Panc1 (cell line): ENCODE measurements around the gene ESRRA. TPM values are rescaled to one million over a fixed set of nuclear protein-coding genes. Genes with fewer than 3 reads are reported as not detected.
A peak's percentile ranks its signal among the peaks of the same experiment; 100 is the strongest.
"Not testable (repeated sequence)": the region's sequence is repeated elsewhere in the genome, so short reads cannot be mapped to it uniquely, and the experiment has no call there.

ENCODE experiments used
- ATAC-seq: fragments of 200-7000 bp; cut with Tn5 transposase; 2 replicates; pipeline ENCODE4 v1.9.1; 2020; ENCODE audit warnings: mild to moderate bottlenecking, moderate library complexity
- BruUV-seq: library from RNA; stranded (reverse); fragments of 400-500 nt; replicated peaks from 2 replicates; lab custom pipeline; 2021; lab: Mats Ljungman, UMichigan
- CTCF ChIA-PET: fragments of 300-600 bp; sonication (Branson Sonifier 250); formaldehyde crosslinking; loops from one replicate; lab custom pipeline; 2022; ENCODE audit warnings: antibody characterized with exemption; lab: Charles Lee
- POLR2A ChIA-PET: fragments of 300-600 bp; sonication (Branson Sonifier 250); formaldehyde crosslinking; loops from one replicate; lab custom pipeline; 2022; ENCODE audit warnings: antibody characterized with exemption; lab: Charles Lee
- DNase-seq: peaks from one replicate; pipeline ENCODE4 v3.0.0-alpha.2; 2010; ENCODE audit warnings: low read depth, low spot score
- H3K27ac ChIP-seq: 2 replicates; pipeline ENCODE4 v1.5.1; 2011; ENCODE audit warnings: mild to moderate bottlenecking, low read length, inconsistent platforms
- H3K27me3 ChIP-seq: fragments of 200-500 bp; sonication (Bioruptor generic); 2 replicates; pipeline ENCODE4 v1.6.0; 2014; ENCODE audit warnings: low read length, inconsistent platforms; ENCODE audit not compliant: control insufficient read depth, insufficient read depth
- H3K36me3 ChIP-seq: fragments of 200-500 bp; sonication (Bioruptor generic); 2 replicates; pipeline ENCODE4 v1.5.1; 2014; ENCODE audit warnings: inconsistent platforms, mild to moderate bottlenecking, low read length, moderate library complexity; ENCODE audit not compliant: control insufficient read depth, insufficient read depth
- H3K4me1 ChIP-seq: 2 replicates; pipeline ENCODE4 v1.5.1; 2011; ENCODE audit warnings: inconsistent platforms, mild to moderate bottlenecking, low read length, moderate library complexity; ENCODE audit not compliant: control insufficient read depth, insufficient read depth
- H3K4me3 ChIP-seq, 2 experiments: 2 replicates each; pipeline ENCODE4 v1.5.1; 2011 to 2012; ENCODE audit warnings: low read depth in 2 of 2, low read length in 2 of 2, mild to moderate bottlenecking in 2 of 2, inconsistent platforms in 1 of 2, moderate library complexity in 1 of 2
- H3K9me3 ChIP-seq: fragments of 200-500 bp; sonication (Bioruptor generic); 2 replicates; pipeline ENCODE4 v1.5.1; 2014; ENCODE audit warnings: low read depth, mild to moderate bottlenecking, inconsistent platforms, low read length, moderate library complexity; ENCODE audit not compliant: control insufficient read depth, insufficient read depth
- CTCF ChIP-seq: fragments of 450-650 bp; IDR thresholded peaks from 2 replicates; pipeline ENCODE4 v1.5.1; 2017; ENCODE audit warnings: mild to moderate bottlenecking
- POLR2AphosphoS5 ChIP-seq: IDR thresholded peaks from 2 replicates; pipeline ENCODE4 v1.6.1; 2012; ENCODE audit warnings: mild to moderate bottlenecking, low read depth, low read length, moderate library complexity
- SIN3A ChIP-seq: IDR thresholded peaks from 2 replicates; pipeline ENCODE4 v1.6.1; 2012; ENCODE audit warnings: low read depth, mild to moderate bottlenecking, low read length, moderate library complexity, borderline replicate concordance; ENCODE audit not compliant: insufficient read depth
- in situ Hi-C: cut with HindIII; loops from 2 replicates; pipeline ENCODE4 v1.10.0; 2016; ENCODE audit warnings: low sequenced_read_pairs, low pct_unique_long_range_greater_than_20kb
- intact Hi-C: fragments of 100-400 bp; cut with micrococcal nuclease; formaldehyde crosslinking; loops from one replicate; pipeline ENCODE4 v1.10.0; 2022; ENCODE audit not compliant: unreplicated experiment
- total RNA-seq: library from RNA; stranded (reverse); gene quantifications from one replicate; pipeline ENCODE4 v1.2.1, GENCODE V29; 2021; ENCODE audit not compliant: unreplicated experiment

Gene ESRRA
- total RNA-seq, 1 experiment from 2014 or later, result 81.6 TPM

GRCh38 chr11:64314805-64315561, 9.7 kb downstream of the ESRRA start:
- DNase-seq (no peak), ATAC-seq (no peak)
- TF ChIP-seq CTCF (peak; percentile 77), POLR2AphosphoS5 (no peak)
- no peaks in the 10 kb centered on the region for H3K9me3 ChIP-seq
- BruUV-seq, result no TSS peak
- ChIA-PET POLR2A (no interaction called here), CTCF (interaction anchor here (0.8 kb wide), 1 partner anchor 38 kb away, joined by 3 read pairs; no protein-coding TSS in a partner anchor)
- intact Hi-C loops, result no loop called here
- peak overlapping the region; percentile 44 for H3K27ac ChIP-seq
- peaks cover 27% of the 10 kb centered on the region for H3K4me1 ChIP-seq
- no peaks in the 10 kb centered on the region for H3K27me3 ChIP-seq
- H3K36me3 ChIP-seq, result peaks cover 2% of the 10 kb centered on the region; the same call in 1 of the 2 replicates
- no peak overlapping the region for H3K4me3 ChIP-seq
- in situ Hi-C loops, result no loop called here

DNA sequence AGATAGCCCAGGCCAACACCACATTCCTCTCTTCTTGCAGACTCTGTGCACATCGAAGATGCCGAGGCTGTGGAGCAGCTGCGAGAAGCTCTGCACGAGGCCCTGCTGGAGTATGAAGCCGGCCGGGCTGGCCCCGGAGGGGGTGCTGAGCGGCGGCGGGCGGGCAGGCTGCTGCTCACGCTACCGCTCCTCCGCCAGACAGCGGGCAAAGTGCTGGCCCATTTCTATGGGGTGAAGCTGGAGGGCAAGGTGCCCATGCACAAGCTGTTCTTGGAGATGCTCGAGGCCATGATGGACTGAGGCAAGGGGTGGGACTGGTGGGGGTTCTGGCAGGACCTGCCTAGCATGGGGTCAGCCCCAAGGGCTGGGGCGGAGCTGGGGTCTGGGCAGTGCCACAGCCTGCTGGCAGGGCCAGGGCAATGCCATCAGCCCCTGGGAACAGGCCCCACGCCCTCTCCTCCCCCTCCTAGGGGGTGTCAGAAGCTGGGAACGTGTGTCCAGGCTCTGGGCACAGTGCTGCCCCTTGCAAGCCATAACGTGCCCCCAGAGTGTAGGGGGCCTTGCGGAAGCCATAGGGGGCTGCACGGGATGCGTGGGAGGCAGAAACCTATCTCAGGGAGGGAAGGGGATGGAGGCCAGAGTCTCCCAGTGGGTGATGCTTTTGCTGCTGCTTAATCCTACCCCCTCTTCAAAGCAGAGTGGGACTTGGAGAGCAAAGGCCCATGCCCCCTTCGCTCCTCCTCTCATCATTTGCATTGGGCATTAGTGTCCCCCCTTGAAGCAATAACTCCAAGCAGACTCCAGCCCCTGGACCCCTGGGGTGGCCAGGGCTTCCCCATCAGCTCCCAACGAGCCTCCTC, 10.6 kb downstream of the ESRRA start:
- in situ Hi-C loops, DNase-seq, intact Hi-C loops, BruUV-seq, H3K27me3 ChIP-seq, ATAC-seq, H3K9me3 ChIP-seq, H3K36me3 ChIP-seq: not testable (repeated sequence)
- Histone ChIP-seq H3K27ac (peak overlapping the region; percentile 100), H3K4me1 (peaks cover 33% of the 10 kb centered on the region), H3K4me3 (peak overlapping the region; percentile 74 to 77)
- ChIA-PET POLR2A (interaction anchor here (1.1 kb wide), 1 partner anchor 16 kb away, joined by 3 read pairs; no protein-coding TSS in a partner anchor), CTCF (interaction anchor here (2.1 to 2.3 kb wide), 2 partner anchors 27 to 39 kb away, joined by 15 to 21 read pairs; no protein-coding TSS in a partner anchor)

DNA sequence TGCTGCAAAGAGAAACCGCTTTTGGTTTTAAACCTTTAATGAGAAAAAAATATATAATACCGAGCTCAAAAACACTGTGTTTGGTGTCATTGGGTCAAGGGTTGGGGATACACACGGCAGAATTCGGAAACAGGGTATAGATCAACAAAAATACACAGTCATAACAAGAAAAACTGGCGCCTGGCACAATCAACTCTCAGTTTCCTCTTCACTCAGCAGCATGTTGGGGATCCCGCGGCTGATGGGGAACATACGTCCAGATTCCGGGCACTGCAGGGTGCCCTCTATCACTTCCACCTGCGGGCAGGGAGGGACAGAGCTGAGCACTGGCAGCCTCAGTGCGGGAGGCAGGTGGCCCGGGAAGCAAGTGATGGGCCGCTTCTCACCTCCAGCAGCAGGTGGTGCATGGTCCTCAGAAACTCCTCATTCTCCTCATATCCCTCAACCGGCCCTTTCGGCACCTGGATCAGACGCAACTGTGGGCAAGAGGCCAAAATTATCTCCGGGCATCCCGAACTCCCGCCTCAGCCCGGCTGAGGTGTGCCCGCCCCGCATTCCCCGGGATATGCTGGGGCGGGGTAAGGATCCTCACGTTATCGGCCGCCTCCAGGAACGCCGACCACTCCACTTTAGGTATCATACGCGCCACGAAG, 11.5 kb downstream of the ESRRA start:
- peak; percentile 27 for ATAC-seq
- TF ChIP-seq SIN3A (no peak), CTCF (peak; percentile 50; the same call in 1 of the 2 replicates)
- intact Hi-C loops, result no loop called here
- H3K4me1 ChIP-seq, result peaks cover 39% of the 10 kb centered on the region
- peak overlapping the region; percentile 74 to 77 for H3K4me3 ChIP-seq
- DNase-seq, result peak; percentile 35
- peak overlapping the region; percentile 100 for H3K27ac ChIP-seq
- TSS peak; percentile 100 for BruUV-seq
- POLR2A ChIA-PET, result interaction anchor here (0.9 to 2.0 kb wide), 5 partner anchors 10 to 32 kb away, joined by 3 to 12 read pairs (median 5); partner anchors contain the start of gene BAD
- H3K36me3 ChIP-seq, result peaks cover 2% of the 10 kb centered on the region; the same call in 1 of the 2 replicates
- no peaks in the 10 kb centered on the region for H3K9me3 ChIP-seq
- CTCF ChIA-PET, result interaction anchor here (0.6 to 2.3 kb wide), 10 partner anchors 12 to 76 kb away, joined by 3 to 21 read pairs (median 7); partner anchors contain the start of genes CATSPERZ and FKBP2
- in situ Hi-C loops, result no loop called here
- no peaks in the 10 kb centered on the region for H3K27me3 ChIP-seq
